ENCODE data around the gene DHRS2.

- TF ChIP-seq E2F4 (IDR thresholded peaks at IDR 0.05; ENCODE audit: low read depth, low read length) (no peak), BCL11A (IDR thresholded peaks at IDR 0.05; ENCODE audit: low read depth, low read length) (no peak), SPI1 (IDR thresholded peaks at IDR 0.05; ENCODE audit: borderline replicate concordance, insufficient read depth, low read depth, low read length) (no peak), SRF (IDR thresholded peaks at IDR 0.05; ENCODE audit: low read depth in 2 of 2, low read length in 2 of 2) (no peak), KDM1A (IDR thresholded peaks at IDR 0.05; ENCODE audit: borderline replicate concordance) (no peak), RUNX3 (IDR thresholded peaks at IDR 0.05; ENCODE audit: low read length) (no peak), FOS (IDR thresholded peaks at IDR 0.05; ENCODE audit: borderline replicate concordance, extremely low read depth, insufficient read length) (no peak), NFXL1 (IDR thresholded peaks at IDR 0.05; ENCODE audit: borderline replicate concordance) (no peak), CHD1 (IDR thresholded peaks at IDR 0.05; ENCODE audit: low read depth, low read length) (no peak), TARDBP (IDR thresholded peaks at IDR 0.05; ENCODE audit: borderline replicate concordance) (no peak), NR2C2 (IDR thresholded peaks at IDR 0.05; ENCODE audit: borderline replicate concordance, control insufficient read depth, insufficient read length, low read depth) (no peak), CREB1 (IDR thresholded peaks at IDR 0.05; ENCODE audit: low read depth) (no peak)
- TF ChIP-seq, protein P1, sequence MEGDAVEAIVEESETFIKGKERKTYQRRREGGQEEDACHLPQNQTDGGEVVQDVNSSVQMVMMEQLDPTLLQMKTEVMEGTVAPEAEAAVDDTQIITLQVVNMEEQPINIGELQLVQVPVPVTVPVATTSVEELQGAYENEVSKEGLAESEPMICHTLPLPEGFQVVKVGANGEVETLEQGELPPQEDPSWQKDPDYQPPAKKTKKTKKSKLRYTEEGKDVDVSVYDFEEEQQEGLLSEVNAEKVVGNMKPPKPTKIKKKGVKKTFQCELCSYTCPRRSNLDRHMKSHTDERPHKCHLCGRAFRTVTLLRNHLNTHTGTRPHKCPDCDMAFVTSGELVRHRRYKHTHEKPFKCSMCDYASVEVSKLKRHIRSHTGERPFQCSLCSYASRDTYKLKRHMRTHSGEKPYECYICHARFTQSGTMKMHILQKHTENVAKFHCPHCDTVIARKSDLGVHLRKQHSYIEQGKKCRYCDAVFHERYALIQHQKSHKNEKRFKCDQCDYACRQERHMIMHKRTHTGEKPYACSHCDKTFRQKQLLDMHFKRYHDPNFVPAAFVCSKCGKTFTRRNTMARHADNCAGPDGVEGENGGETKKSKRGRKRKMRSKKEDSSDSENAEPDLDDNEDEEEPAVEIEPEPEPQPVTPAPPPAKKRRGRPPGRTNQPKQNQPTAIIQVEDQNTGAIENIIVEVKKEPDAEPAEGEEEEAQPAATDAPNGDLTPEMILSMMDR (IDR thresholded peaks at IDR 0.05 in 2 of 3, conservative IDR thresholded peaks at IDR 0.05 in 1 of 3; ENCODE audit: control insufficient read depth in 2 of 3, extremely low read depth in 1 of 3, insufficient read depth in 1 of 3, low read depth in 3 of 3, low read length in 3 of 3), result no peak
- TF ChIP-seq, protein P2, sequence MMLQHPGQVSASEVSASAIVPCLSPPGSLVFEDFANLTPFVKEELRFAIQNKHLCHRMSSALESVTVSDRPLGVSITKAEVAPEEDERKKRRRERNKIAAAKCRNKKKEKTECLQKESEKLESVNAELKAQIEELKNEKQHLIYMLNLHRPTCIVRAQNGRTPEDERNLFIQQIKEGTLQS (IDR thresholded peaks at IDR 0.05; ENCODE audit: borderline replicate concordance, extremely low read depth, low read depth, low read length), result no peak
Observed at GRCh38 chr14:23604148-23604547, 32.0 kb upstream of the DHRS2 start.

Data from GM12878 (cell line).